Left ventricle myocardium inferior (tissue), 1 donor: ENCODE results near the gene SAGE1. TPM values are rescaled to one million over a fixed set of nuclear protein-coding genes. Genes with fewer than 3 reads are reported as not detected.

Source experiments
- DNase-seq: peaks from one replicate; pipeline ENCODE4 v3.0.0-alpha.2; 2020
- H3K27ac ChIP-seq: fragments of 200-600 bp; replicated peaks from 2 replicates; pipeline ENCODE4 v1.8.0; 2021
- H3K27me3 ChIP-seq: fragments of 200-600 bp; 2 replicates; pipeline ENCODE4 v1.8.0; 2021; ENCODE audit warnings: low read depth
- H3K36me3 ChIP-seq: fragments of 200-600 bp; 2 replicates; pipeline ENCODE4 v1.8.0; 2021
- H3K4me1 ChIP-seq: fragments of 200-600 bp; 2 replicates; pipeline ENCODE4 v1.8.0; 2021
- H3K4me3 ChIP-seq: fragments of 200-600 bp; 2 replicates; pipeline ENCODE4 v1.8.0; 2021; ENCODE audit warnings: mild to moderate bottlenecking, moderate library complexity
- H3K9me3 ChIP-seq: fragments of 200-600 bp; replicated peaks from 2 replicates; pipeline ENCODE4 v1.8.0; 2021
- intact Hi-C: fragments of 100-400 bp; cut with micrococcal nuclease; formaldehyde crosslinking; loops from one replicate; pipeline ENCODE4 v1.11.0; 2022
- total RNA-seq: library from RNA; stranded (reverse); fragmentation: NEBNext Ultra II Directional; extraction: Animal tissue kit (Norgen Biotek cat#: 25700); gene quantifications from one replicate; pipeline ENCODE4 v1.2.1, GENCODE V29; 2021
- TF ChIP-seq, protein P1 (sequence below): fragments of 200-600 bp; IDR thresholded peaks from 2 replicates; pipeline ENCODE4 v1.8.0; 2021; ENCODE audit warnings: antibody characterized with exemption, mild to moderate bottlenecking, borderline replicate concordance
- donor health status: DM: no; HTN: yes; CAD: no; lungs with severe emphysema.

Gene SAGE1
- total RNA-seq, 1 donor from 2014 or later: not detected

DNA sequence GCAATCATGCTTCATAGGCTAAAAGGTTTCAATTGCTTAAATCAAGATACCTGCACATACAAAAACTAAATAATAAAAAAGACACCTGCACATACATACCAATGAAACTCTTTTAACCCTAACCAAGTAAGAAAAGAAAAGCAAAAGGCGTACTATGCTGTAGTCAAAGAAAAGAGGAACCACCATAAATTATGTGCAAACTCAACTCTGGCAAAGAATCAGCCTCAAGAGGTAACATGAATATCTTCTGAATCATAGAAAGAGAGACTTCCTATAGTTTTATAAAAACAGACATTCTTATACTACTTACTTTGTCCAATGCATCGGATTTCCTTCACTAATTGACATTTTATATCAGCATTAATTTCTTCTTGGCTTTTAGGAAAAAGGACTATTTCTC is 51.0 kb downstream of the SAGE1 start:
- H3K27ac ChIP-seq: no peak overlapping the region
- H3K27me3 ChIP-seq: no peaks in the 10 kb centered on the region
- H3K9me3 ChIP-seq: no peaks in the 10 kb centered on the region
- TF ChIP-seq, protein P1, sequence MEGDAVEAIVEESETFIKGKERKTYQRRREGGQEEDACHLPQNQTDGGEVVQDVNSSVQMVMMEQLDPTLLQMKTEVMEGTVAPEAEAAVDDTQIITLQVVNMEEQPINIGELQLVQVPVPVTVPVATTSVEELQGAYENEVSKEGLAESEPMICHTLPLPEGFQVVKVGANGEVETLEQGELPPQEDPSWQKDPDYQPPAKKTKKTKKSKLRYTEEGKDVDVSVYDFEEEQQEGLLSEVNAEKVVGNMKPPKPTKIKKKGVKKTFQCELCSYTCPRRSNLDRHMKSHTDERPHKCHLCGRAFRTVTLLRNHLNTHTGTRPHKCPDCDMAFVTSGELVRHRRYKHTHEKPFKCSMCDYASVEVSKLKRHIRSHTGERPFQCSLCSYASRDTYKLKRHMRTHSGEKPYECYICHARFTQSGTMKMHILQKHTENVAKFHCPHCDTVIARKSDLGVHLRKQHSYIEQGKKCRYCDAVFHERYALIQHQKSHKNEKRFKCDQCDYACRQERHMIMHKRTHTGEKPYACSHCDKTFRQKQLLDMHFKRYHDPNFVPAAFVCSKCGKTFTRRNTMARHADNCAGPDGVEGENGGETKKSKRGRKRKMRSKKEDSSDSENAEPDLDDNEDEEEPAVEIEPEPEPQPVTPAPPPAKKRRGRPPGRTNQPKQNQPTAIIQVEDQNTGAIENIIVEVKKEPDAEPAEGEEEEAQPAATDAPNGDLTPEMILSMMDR: no peak
- intact Hi-C loops: no loop called here
- DNase-seq: no peak
- no peaks in the 10 kb centered on the region for H3K4me1 ChIP-seq
- H3K36me3 ChIP-seq: peaks cover 8% of the 10 kb centered on the region
- H3K4me3 ChIP-seq: no peak overlapping the region

DNA sequence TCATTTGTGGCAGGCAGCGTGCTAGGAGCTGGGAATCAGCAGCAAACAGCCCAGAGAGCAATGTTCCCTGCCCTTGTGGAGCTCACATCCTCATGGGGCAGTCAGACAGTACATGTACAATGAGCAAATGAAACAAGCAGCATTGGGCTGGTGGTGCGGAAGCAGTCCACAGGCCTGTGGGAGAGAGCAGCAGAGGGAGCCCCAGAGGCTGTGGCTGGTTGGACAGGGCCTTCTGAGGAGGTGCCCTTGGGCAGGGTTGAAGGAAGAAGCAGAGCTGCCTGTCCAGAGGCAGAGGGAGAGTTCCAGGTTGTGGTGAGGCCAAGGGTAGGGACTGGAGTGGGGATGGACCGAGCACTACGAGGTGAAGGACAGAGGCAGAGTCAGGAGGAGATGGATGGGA is 57.8 kb downstream of the SAGE1 start:
- no peaks in the 10 kb centered on the region for H3K36me3 ChIP-seq
- no peaks in the 10 kb centered on the region for H3K27me3 ChIP-seq

More for the DNA sequence above, 57.8 kb downstream of the SAGE1 start:
- DNase-seq: no peak
- H3K4me1 ChIP-seq: no peaks in the 10 kb centered on the region
- no peak overlapping the region for H3K27ac ChIP-seq
- no peaks in the 10 kb centered on the region for H3K9me3 ChIP-seq
- TF ChIP-seq, protein P1: no peak
- intact Hi-C loops: no loop called here
- no peak overlapping the region for H3K4me3 ChIP-seq

Other genes with a start within 250 kb of the SAGE1 start
- not detected for gene CT45A1, start 180.1 kb upstream of the SAGE1 start, total RNA-seq
- not detected for gene CT45A3, start 125.5 kb upstream of the SAGE1 start, total RNA-seq
- gene CT45A5, start 108.2 kb upstream of the SAGE1 start, total RNA-seq: not detected
- gene CT45A6, start 90.9 kb upstream of the SAGE1 start, total RNA-seq: not detected
- gene CT45A2, start 73.7 kb upstream of the SAGE1 start, total RNA-seq: not detected
- gene CT45A7, start 56.4 kb upstream of the SAGE1 start, total RNA-seq: not detected
- gene CT45A8, start 39.2 kb upstream of the SAGE1 start, total RNA-seq: not detected
- not detected for gene CT45A9, start 21.9 kb upstream of the SAGE1 start, total RNA-seq
- not detected for gene CT45A10, start 272 bp upstream of the SAGE1 start, total RNA-seq
- gene MMGT1, start 80.3 kb downstream of the SAGE1 start, total RNA-seq: 25.3 TPM
- gene SLC9A6, start 91.7 kb downstream of the SAGE1 start, total RNA-seq: 15.6 TPM